Activated CD4-positive, alpha-beta T cell treated with anti-CD3 and anti-CD28 coated beads for 48 hours (primary cell): ENCODE data around the gene NTN5.

ENCODE experiments used
- DNase-seq: peaks from one replicate; pipeline ENCODE4 v3.0.0-alpha.2; 2020

The NTN5 gene

GRCh38 chr19:48627865-48628314, 44.9 kb downstream of the NTN5 start:
- DNase-seq: no peak

- peak; percentile 55 for DNase-seq
Measured at GRCh38 chr19:48627201-48627864, 45.5 kb downstream of the NTN5 start.

GRCh38 chr19:48625891-48626327, 46.9 kb downstream of the NTN5 start:
- no peak for DNase-seq

GRCh38 chr19:48624791-48625723, 47.8 kb downstream of the NTN5 start:
- no peak for DNase-seq

- peak; percentile 99 for DNase-seq
Measured at GRCh38 chr19:48624067-48624594, 48.7 kb downstream of the NTN5 start.

GRCh38 chr19:48623556-48624066, 49.2 kb downstream of the NTN5 start:
- DNase-seq: no peak

GRCh38 chr19:48619692-48620585, 52.9 kb downstream of the NTN5 start:
- no peak for DNase-seq

GRCh38 chr19:48618916-48619691, 53.7 kb downstream of the NTN5 start, which contains the start of the genes RPL18 and SPHK2:
Gene RPL18, minus strand, starts transcription at chr19:48619178. Its CDS starts 35 bp downstream, at chr19:48619143.
Gene SPHK2, plus strand, starts transcription at chr19:48619506. Its CDS starts 1,009 bp downstream, at chr19:48620515.
- peak; percentile 97 for DNase-seq

GRCh38 chr19:48618278-48618915, 54.4 kb downstream of the NTN5 start:
- no peak for DNase-seq

GRCh38 chr19:48617146-48617937, 55.5 kb downstream of the NTN5 start:
- DNase-seq: no peak

GRCh38 chr19:48616491-48617056, 56.2 kb downstream of the NTN5 start:
- no peak for DNase-seq

- no peak for DNase-seq
Measured at GRCh38 chr19:48616041-48616436, 56.8 kb downstream of the NTN5 start.

- DNase-seq: no peak
Measured at GRCh38 chr19:48615231-48616040, 57.4 kb downstream of the NTN5 start.

- peak; percentile 49 for DNase-seq
Measured at GRCh38 chr19:48614436-48615230, 58.2 kb downstream of the NTN5 start, which contains the start of gene FAM83E. Gene FAM83E, minus strand, starts transcription at chr19:48615076. Its CDS starts 1,704 bp downstream, at chr19:48613372.

- no peak for DNase-seq
Measured at GRCh38 chr19:48613852-48614435, 58.9 kb downstream of the NTN5 start.

- no peak for DNase-seq
Measured at GRCh38 chr19:48613024-48613851, 59.6 kb downstream of the NTN5 start.
